ENCODE measurements around the gene OLFML2A.
"Not testable (repeated sequence)": the region's sequence is repeated elsewhere in the genome, so short reads cannot be mapped to it uniquely, and the experiment has no call there.

The OLFML2A gene

GRCh38 chr9:124820698-124821623 is 44.0 kb downstream of the OLFML2A start:
- DNase-seq (ENCODE audit: low read depth in 3 of 3), result no peak

- DNase-seq (ENCODE audit: low read depth in 3 of 3), result no peak
Observed at GRCh38 chr9:124828489-124829333, 51.8 kb downstream of the OLFML2A start.

- no peak for DNase-seq (ENCODE audit: low read depth in 3 of 3)
Observed at GRCh38 chr9:124829334-124829669, 52.4 kb downstream of the OLFML2A start.

- no peak for DNase-seq (ENCODE audit: low read depth in 3 of 3)
Observed at GRCh38 chr9:124830593-124830992, 53.7 kb downstream of the OLFML2A start.

GRCh38 chr9:124831642-124832364 is 54.9 kb downstream of the OLFML2A start:
- DNase-seq (ENCODE audit: low read depth in 3 of 3), result no peak

GRCh38 chr9:124834591-124834990 is 57.7 kb downstream of the OLFML2A start:
- no peak for DNase-seq (ENCODE audit: low read depth in 3 of 3)

- DNase-seq (ENCODE audit: low read depth in 3 of 3), result no peak
Observed at GRCh38 chr9:124835026-124835557, 58.2 kb downstream of the OLFML2A start.

- DNase-seq (ENCODE audit: low read depth in 3 of 3), result not testable (repeated sequence)
Observed at GRCh38 chr9:124838132-124838531, 61.2 kb downstream of the OLFML2A start.

GRCh38 chr9:124838567-124839275 is 61.8 kb downstream of the OLFML2A start:
- not testable (repeated sequence) for DNase-seq (ENCODE audit: low read depth in 3 of 3)

GRCh38 chr9:124839612-124840299 is 62.8 kb downstream of the OLFML2A start:
- no peak for DNase-seq (ENCODE audit: low read depth in 3 of 3)

- DNase-seq (ENCODE audit: low read depth in 3 of 3), result no peak
Observed at GRCh38 chr9:124840300-124840833, 63.4 kb downstream of the OLFML2A start.

- DNase-seq (ENCODE audit: low read depth in 3 of 3), result no peak
Observed at GRCh38 chr9:124841075-124841821, 64.3 kb downstream of the OLFML2A start.

- DNase-seq (ENCODE audit: low read depth in 3 of 3), result no peak
Observed at GRCh38 chr9:124843456-124844034, 66.6 kb downstream of the OLFML2A start.

- DNase-seq (ENCODE audit: low read depth in 3 of 3), result no peak
Observed at GRCh38 chr9:124844291-124844690, 67.4 kb downstream of the OLFML2A start.

GRCh38 chr9:124846467-124846866 is 69.5 kb downstream of the OLFML2A start:
- not testable (repeated sequence) for DNase-seq (ENCODE audit: low read depth in 3 of 3)

GRCh38 chr9:124846969-124847368 is 70.0 kb downstream of the OLFML2A start:
- DNase-seq (ENCODE audit: low read depth in 3 of 3), result no peak

- DNase-seq (ENCODE audit: low read depth in 3 of 3), result no peak
Observed at GRCh38 chr9:124849801-124850200, 72.9 kb downstream of the OLFML2A start.

GRCh38 chr9:124852121-124852828 is 75.3 kb downstream of the OLFML2A start:
- DNase-seq (ENCODE audit: low read depth in 3 of 3), result no peak
